Astrocyte (in vitro differentiated cells and primary cell): ENCODE results near the gene CYP4F8.

Experiments
- CTCF ChIP-seq: IDR thresholded peaks from 2 replicates; pipeline ENCODE4 v1.5.1; 2011; ENCODE audit warnings: low read depth, mild to moderate bottlenecking, inconsistent platforms, low read length, moderate library complexity; ENCODE audit not compliant: insufficient read depth
- EZH2 ChIP-seq: IDR thresholded peaks from 2 replicates; pipeline ENCODE4 v1.6.1; 2012; ENCODE audit warnings: mild to moderate bottlenecking, low read length, inconsistent platforms; ENCODE audit not compliant: insufficient read depth

GRCh38 chr19:15615526-15615925 is 508 bp downstream of the CYP4F8 start:
- TF ChIP-seq CTCF, result no peak
- TF ChIP-seq EZH2, result no peak
